ENCODE results near the gene RAB2B.

Gene RAB2B

GRCh38 chr14:21476925-21477681 lies at the start of gene RAB2B, which contains the start of gene TOX4:
Gene RAB2B, minus strand, starts transcription at chr14:21476959. Its CDS starts 87 bp downstream, at chr14:21476872.
Gene TOX4, plus strand, starts transcription at chr14:21477195. Its CDS starts 84 bp downstream, at chr14:21477279.
- DNase-seq: peak; percentile 100

GRCh38 chr14:21525962-21526671 lies 49.4 kb upstream of the RAB2B start, which contains the start of gene SALL2:
Gene SALL2, minus strand, starts transcription at chr14:21526346. Its CDS starts 219 bp downstream, at chr14:21526127.
- DNase-seq: peak; percentile 6 to 13

- no peak for DNase-seq
These were observed 48.8 kb upstream of the RAB2B start for GRCh38 chr14:21525571-21525961.

- no peak for DNase-seq
These were observed 48.1 kb upstream of the RAB2B start for GRCh38 chr14:21524575-21525490.

GRCh38 chr14:21523203-21523602 lies 46.4 kb upstream of the RAB2B start:
- no peak for DNase-seq

GRCh38 chr14:21521501-21521900 lies 44.7 kb upstream of the RAB2B start:
- no peak for DNase-seq

- no peak for DNase-seq
These were observed 44.0 kb upstream of the RAB2B start for GRCh38 chr14:21520767-21521166.

- no peak for DNase-seq
These were observed 42.0 kb upstream of the RAB2B start for GRCh38 chr14:21518725-21519124.

- DNase-seq: no peak
These were observed 37.6 kb upstream of the RAB2B start for GRCh38 chr14:21514341-21514740.

- DNase-seq: peak; percentile 98
These were observed 34.2 kb upstream of the RAB2B start, which contains the start of gene METTL3 for GRCh38 chr14:21510735-21511657. Gene METTL3, minus strand, starts transcription at chr14:21511340. Its CDS starts 117 bp downstream, at chr14:21511223.

GRCh38 chr14:21509432-21510143 lies 32.8 kb upstream of the RAB2B start:
- DNase-seq: no peak

GRCh38 chr14:21506557-21506956 lies 29.8 kb upstream of the RAB2B start:
- DNase-seq: no peak

- no peak for DNase-seq
These were observed 28.3 kb upstream of the RAB2B start for GRCh38 chr14:21505012-21505553.

- DNase-seq: no peak
These were observed 26.6 kb upstream of the RAB2B start for GRCh38 chr14:21503376-21503775.

GRCh38 chr14:21501568-21501967 lies 24.8 kb upstream of the RAB2B start:
- no peak for DNase-seq

- DNase-seq: peak; percentile 68 to 86
These were observed 22.1 kb upstream of the RAB2B start for GRCh38 chr14:21498540-21499526.

- no peak for DNase-seq
These were observed 19.7 kb upstream of the RAB2B start for GRCh38 chr14:21496453-21496852.

GRCh38 chr14:21494902-21495762 lies 18.4 kb upstream of the RAB2B start:
- no peak for DNase-seq

All from Kasumi-1 (cell line).